Tibial nerve (tissue), 3 donors: ENCODE measurements around the gene TMUB2.

Experiments
- CTCF ChIP-seq, 5 experiments: fragments of 200-600 bp in 3 of 5; fragments of 450-650 bp in 2 of 5; sonication (generic) in 3 of 5; IDR thresholded peaks; one replicate each; pipeline ENCODE4 v1.5.1; 2016 to 2019; ENCODE audit warnings: antibody characterized with exemption in 5 of 5, mild to moderate bottlenecking in 3 of 5, moderate library complexity in 2 of 5
- POLR2A ChIP-seq, 2 donors: fragments of 450-650 bp; IDR thresholded peaks; one replicate each; pipeline ENCODE4 v1.6.1; 2017; ENCODE audit warnings: antibody characterized with exemption in 2 of 2, mild to moderate bottlenecking in 2 of 2, moderate library complexity in 2 of 2

GRCh38 chr17:44149750-44150329 lies 36.9 kb upstream of the TMUB2 start:
- TF ChIP-seq CTCF (IDR thresholded peaks at IDR 0.05) (no peak), POLR2A (IDR thresholded peaks at IDR 0.05) (no peak)
